ENCODE measurements around the gene RTP3.

GRCh38 chr3:46462511-46462910, 35.3 kb upstream of the RTP3 start:
- TF ChIP-seq MAX (IDR thresholded peaks at IDR 0.05) (no peak), CTCF (IDR thresholded peaks at IDR 0.05) (no peak), ZFP36 (IDR thresholded peaks at IDR 0.05; ENCODE audit: borderline replicate concordance, partially characterized antibody) (no peak)

Data from A549 (cell line).